ENCODE measurements around the gene TPCN2. TPM values are rescaled to one million over a fixed set of nuclear protein-coding genes. Genes with fewer than 3 reads are reported as not detected.

The TPCN2 gene
- total RNA-seq, 2 donors from 2014 or later = 17.6 to 31.0 TPM

- TF ChIP-seq POLR2A (IDR thresholded peaks at IDR 0.05) (no peak), POLR2AphosphoS5 (IDR thresholded peaks at IDR 0.05) (no peak), CTCF (IDR thresholded peaks at IDR 0.05) (no peak)
- DNase-seq (ENCODE audit: low spot score) = no peak
- no peaks in the 10 kb centered on the region for H3K9me3 ChIP-seq
- H3K36me3 ChIP-seq = no peaks in the 10 kb centered on the region
- no peaks in the 10 kb centered on the region for H3K27me3 ChIP-seq (replicated peaks; ENCODE audit: insufficient read depth)
- no peak overlapping the region for H3K27ac ChIP-seq
- WGBS = 93% methylated on average over 3 of the region's 3 CpGs
- no peaks in the 10 kb centered on the region for H3K4me1 ChIP-seq (replicated peaks)
- intact Hi-C loops (cut with DNase I) = loop anchor here (10.0 kb wide), 1 partner anchor 315 kb away; no protein-coding TSS in a partner anchor
- no peak overlapping the region for H3K4me3 ChIP-seq
These were observed 101.4 kb downstream of the TPCN2 start for GRCh38 chr11:69150175-69150574.

GRCh38 chr11:69151836-69152235, 103.1 kb downstream of the TPCN2 start:
- Histone ChIP-seq H3K4me1 (replicated peaks) (no peaks in the 10 kb centered on the region), H3K27me3 (replicated peaks; ENCODE audit: insufficient read depth) (no peaks in the 10 kb centered on the region), H3K36me3 (no peaks in the 10 kb centered on the region), H3K9me3 (no peaks in the 10 kb centered on the region), H3K4me3 (no peak overlapping the region), H3K27ac (no peak overlapping the region)
- 81% methylated on average over 10 of the region's 10 CpGs for WGBS
- intact Hi-C loops (cut with DNase I) = loop anchor here (10.0 kb wide), 1 partner anchor 313 kb away; no protein-coding TSS in a partner anchor
- TF ChIP-seq POLR2AphosphoS5 (IDR thresholded peaks at IDR 0.05) = no peak
- no peak for TF ChIP-seq POLR2A (IDR thresholded peaks at IDR 0.05)
- no peak for TF ChIP-seq CTCF (IDR thresholded peaks at IDR 0.05)
- no peak for DNase-seq (ENCODE audit: low spot score)

- intact Hi-C loops (cut with DNase I) = loop anchor here (10.0 kb wide), 1 partner anchor 312 kb away; no protein-coding TSS in a partner anchor
- no peak for TF ChIP-seq POLR2AphosphoS5 (IDR thresholded peaks at IDR 0.05)
- TF ChIP-seq POLR2A (IDR thresholded peaks at IDR 0.05) = no peak
- no peaks in the 10 kb centered on the region for H3K27me3 ChIP-seq (replicated peaks; ENCODE audit: insufficient read depth)
- no peaks in the 10 kb centered on the region for H3K36me3 ChIP-seq
- H3K27ac ChIP-seq = no peak overlapping the region
- no peak for DNase-seq (ENCODE audit: low spot score)
- 62% methylated on average over 23 of the region's 23 CpGs for WGBS
- no peak overlapping the region for H3K4me3 ChIP-seq
- H3K4me1 ChIP-seq (replicated peaks) = no peaks in the 10 kb centered on the region
- H3K9me3 ChIP-seq = no peaks in the 10 kb centered on the region
These were observed 104.1 kb downstream of the TPCN2 start for GRCh38 chr11:69152733-69153421.

GRCh38 chr11:69153661-69154060, 104.9 kb downstream of the TPCN2 start:
- Histone ChIP-seq H3K27me3 (replicated peaks; ENCODE audit: insufficient read depth) (no peaks in the 10 kb centered on the region), H3K9me3 (no peaks in the 10 kb centered on the region), H3K27ac (no peak overlapping the region), H3K36me3 (no peaks in the 10 kb centered on the region), H3K4me3 (no peak overlapping the region), H3K4me1 (replicated peaks) (no peaks in the 10 kb centered on the region)
- 70% methylated on average over 7 of the region's 7 CpGs for WGBS
- TF ChIP-seq POLR2A (IDR thresholded peaks at IDR 0.05) = no peak
- no peak for TF ChIP-seq POLR2AphosphoS5 (IDR thresholded peaks at IDR 0.05)
- no peak for TF ChIP-seq CTCF (IDR thresholded peaks at IDR 0.05)
- intact Hi-C loops (cut with DNase I) = loop anchor here (10.0 kb wide), 1 partner anchor 311 kb away; no protein-coding TSS in a partner anchor
- DNase-seq (ENCODE audit: low spot score) = no peak

GRCh38 chr11:69154211-69154913, 105.6 kb downstream of the TPCN2 start:
- TF ChIP-seq POLR2AphosphoS5 (IDR thresholded peaks at IDR 0.05) (no peak), POLR2A (IDR thresholded peaks at IDR 0.05) (no peak), CTCF (IDR thresholded peaks at IDR 0.05) (no peak)
- Histone ChIP-seq H3K4me3 (no peak overlapping the region), H3K9me3 (no peaks in the 10 kb centered on the region), H3K27ac (no peak overlapping the region), H3K36me3 (no peaks in the 10 kb centered on the region), H3K4me1 (replicated peaks) (no peaks in the 10 kb centered on the region), H3K27me3 (replicated peaks; ENCODE audit: insufficient read depth) (no peaks in the 10 kb centered on the region)
- DNase-seq (ENCODE audit: low spot score) = no peak
- intact Hi-C loops (cut with DNase I) = loop anchor here (10.0 kb wide), 1 partner anchor 310 kb away; no protein-coding TSS in a partner anchor
- 91% methylated on average over 21 of the region's 21 CpGs for WGBS
